HepG2 (cell line): ENCODE data around the gene HCFC1. TPM values are rescaled to one million over a fixed set of nuclear protein-coding genes. Genes with fewer than 3 reads are reported as not detected.
A peak's percentile ranks its signal among the peaks of the same experiment; 100 is the strongest.

ENCODE experiments used
- HNRNPUL1 ChIP-seq: fragments of 200-400 bp; formaldehyde crosslinking; IDR thresholded peaks from 2 replicates; pipeline ENCODE4 v1.6.1; 2017; ENCODE audit warnings: low read depth, mild to moderate bottlenecking, low read length, moderate library complexity
- MED1 ChIP-seq: sonication (generic); formaldehyde crosslinking; IDR thresholded peaks from 2 replicates; pipeline ENCODE4 v1.4.0; 2020; ENCODE audit warnings: missing genetic modification reagents
- NFKB2 ChIP-seq: sonication (generic); formaldehyde crosslinking; IDR thresholded peaks from 2 replicates; pipeline ENCODE4 v1.4.0; 2020; ENCODE audit warnings: missing genetic modification reagents, borderline replicate concordance
- SNAPC4 ChIP-seq: sonication (generic); formaldehyde crosslinking; IDR thresholded peaks from 2 replicates; pipeline ENCODE4 v1.4.0; 2020; ENCODE audit warnings: mild to moderate bottlenecking, missing genetic modification reagents
- ZBTB40 ChIP-seq, 2 experiments: fragments of 450-650 bp in 1 of 2; sonication (generic) in 1 of 2; formaldehyde crosslinking in 1 of 2; IDR thresholded peaks; 2 replicates each; pipeline versions ENCODE4 v1.6.1 to v1.8.0; 2016 to 2022; ENCODE audit warnings: antibody characterized with exemption in 1 of 2, mild to moderate bottlenecking in 1 of 2, missing genetic modification reagents in 1 of 2
- ZNF350 ChIP-seq: sonication (generic); formaldehyde crosslinking; IDR thresholded peaks from 2 replicates; pipeline ENCODE4 v1.4.0; 2020; ENCODE audit warnings: mild to moderate bottlenecking, low read depth, missing genetic modification reagents, borderline replicate concordance
- ZNF414 ChIP-seq: sonication (generic); formaldehyde crosslinking; IDR thresholded peaks from 2 replicates; pipeline ENCODE4 v1.5.0; 2020; ENCODE audit warnings: missing genetic modification reagents
- ZNF549 ChIP-seq: sonication (generic); formaldehyde crosslinking; IDR thresholded peaks from 2 replicates; pipeline ENCODE4 v1.5.0; 2020; ENCODE audit warnings: missing genetic modification reagents
- ZNF770 ChIP-seq: sonication (generic); formaldehyde crosslinking; IDR thresholded peaks from 2 replicates; pipeline ENCODE4 v1.5.0; 2020; ENCODE audit warnings: mild to moderate bottlenecking, missing genetic modification reagents
- polyA plus RNA-seq, 8 experiments: library from polyadenylated mRNA; depleted of rRNA in 3 of 8; stranded (reverse) in 7 of 8; unstranded in 1 of 8; fragments of >200 nt; fragmentation: Illumina TruSeq in 4 of 8; extraction: Trizol in 4 of 8; gene quantifications; 2 replicates each; pipeline versions ENCODE4 v1.2.1 to v1.2.3, GENCODE V29; 2011 to 2016; ENCODE audit warnings: low read depth in 4 of 8, missing spikeins in 1 of 8, mixed read lengths in 1 of 8; ENCODE audit not compliant: insufficient read depth in 1 of 8
- total RNA-seq, 5 experiments: library from RNA; depleted of rRNA; stranded (reverse); fragments of >200 nt; fragmentation: Illumina TruSeq; extraction: Trizol; gene quantifications; 2 replicates each; pipeline ENCODE4 v1.2.3, GENCODE V29; 2016; ENCODE audit warnings: low read depth in 1 of 5

Gene HCFC1
- total and polyA plus RNA-seq, 2 of the 13 experiments (the other 11 are each of a cell fraction or from before 2014, with no cell fraction given) = 5.8 to 17.8 TPM

- TF ChIP-seq HNRNPUL1 (no peak), ZBTB40 (IDR thresholded peaks at IDR 0.05) (no peak), ZBTB40 (CRISPR knock-in tag; IDR thresholded peaks at IDR 0.05) (no peak), ZNF549 (CRISPR knock-in tag) (no peak), NFKB2 (CRISPR knock-in tag) (no peak), MED1 (peak; percentile 31; the same call in 1 of the 2 replicates), ZNF350 (peak; percentile 27; the same call in 1 of the 2 replicates), SNAPC4 (no peak), ZNF414 (CRISPR knock-in tag) (no peak), ZNF770 (CRISPR knock-in tag) (peak; percentile 36; the same call in 1 of the 2 replicates)
Measured at GRCh38 chrX:153971450-153972367, at the start of gene HCFC1 (continued).
